OCI-LY3 (cell line): ENCODE data around the gene MT1HL1.

Source experiments
- CTCF ChIP-seq: fragments of 200-600, 300-600 bp; sonication (generic); IDR thresholded peaks from 2 replicates; pipeline ENCODE4 v1.5.1; 2014; ENCODE audit warnings: antibody characterized with exemption, low read length, low read depth
- EZH2phosphoT487 ChIP-seq: fragments of 200-600 bp; shearing (Covaris generic); IDR thresholded peaks from 2 replicates; pipeline ENCODE4 v1.6.1; 2018; ENCODE audit warnings: antibody characterized with exemption, mixed run types, low read depth

GRCh38 chr1:237007147-237007881, 3.1 kb upstream of the MT1HL1 start:
- TF ChIP-seq CTCF (no peak), EZH2phosphoT487 (no peak)
